Nephron progenitor cell (in vitro differentiated cells): Measurements from ENCODE around the gene GIT1.

ENCODE experiments used
- DNase-seq: peaks from one replicate; pipeline ENCODE4 v3.0.0; 2021
- H3K27ac Mint-ChIP-seq: 2 replicates; pipeline ENCODE4 v1.8.0; 2021; ENCODE audit warnings: mild to moderate bottlenecking, moderate library complexity, mixed read lengths
- H3K27me3 Mint-ChIP-seq: 2 replicates; pipeline ENCODE4 v1.8.0; 2021; ENCODE audit warnings: mild to moderate bottlenecking, low read depth, mixed read lengths; ENCODE audit not compliant: poor library complexity
- H3K36me3 Mint-ChIP-seq: 2 replicates; pipeline ENCODE4 v1.8.0; 2021; ENCODE audit warnings: low read depth, mixed read lengths
- H3K4me1 Mint-ChIP-seq: 2 replicates; pipeline ENCODE4 v1.8.0; 2021; ENCODE audit warnings: mixed read lengths
- H3K4me3 Mint-ChIP-seq: 2 replicates; pipeline ENCODE4 v1.8.0; 2021; ENCODE audit warnings: mild to moderate bottlenecking, moderate library complexity, mixed read lengths
- H3K9me3 Mint-ChIP-seq: 2 replicates; pipeline ENCODE4 v1.8.0; 2021; ENCODE audit warnings: mild to moderate bottlenecking, moderate library complexity, mixed read lengths
- TF ChIP-seq, protein P1 (sequence below): fragments of 200-600 bp; sonication (generic); IDR thresholded peaks from 2 replicates; pipeline ENCODE4 v1.5.0; 2021; ENCODE audit warnings: antibody characterized with exemption

GIT1 gene, protein sequence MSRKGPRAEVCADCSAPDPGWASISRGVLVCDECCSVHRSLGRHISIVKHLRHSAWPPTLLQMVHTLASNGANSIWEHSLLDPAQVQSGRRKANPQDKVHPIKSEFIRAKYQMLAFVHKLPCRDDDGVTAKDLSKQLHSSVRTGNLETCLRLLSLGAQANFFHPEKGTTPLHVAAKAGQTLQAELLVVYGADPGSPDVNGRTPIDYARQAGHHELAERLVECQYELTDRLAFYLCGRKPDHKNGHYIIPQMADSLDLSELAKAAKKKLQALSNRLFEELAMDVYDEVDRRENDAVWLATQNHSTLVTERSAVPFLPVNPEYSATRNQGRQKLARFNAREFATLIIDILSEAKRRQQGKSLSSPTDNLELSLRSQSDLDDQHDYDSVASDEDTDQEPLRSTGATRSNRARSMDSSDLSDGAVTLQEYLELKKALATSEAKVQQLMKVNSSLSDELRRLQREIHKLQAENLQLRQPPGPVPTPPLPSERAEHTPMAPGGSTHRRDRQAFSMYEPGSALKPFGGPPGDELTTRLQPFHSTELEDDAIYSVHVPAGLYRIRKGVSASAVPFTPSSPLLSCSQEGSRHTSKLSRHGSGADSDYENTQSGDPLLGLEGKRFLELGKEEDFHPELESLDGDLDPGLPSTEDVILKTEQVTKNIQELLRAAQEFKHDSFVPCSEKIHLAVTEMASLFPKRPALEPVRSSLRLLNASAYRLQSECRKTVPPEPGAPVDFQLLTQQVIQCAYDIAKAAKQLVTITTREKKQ

DNA sequence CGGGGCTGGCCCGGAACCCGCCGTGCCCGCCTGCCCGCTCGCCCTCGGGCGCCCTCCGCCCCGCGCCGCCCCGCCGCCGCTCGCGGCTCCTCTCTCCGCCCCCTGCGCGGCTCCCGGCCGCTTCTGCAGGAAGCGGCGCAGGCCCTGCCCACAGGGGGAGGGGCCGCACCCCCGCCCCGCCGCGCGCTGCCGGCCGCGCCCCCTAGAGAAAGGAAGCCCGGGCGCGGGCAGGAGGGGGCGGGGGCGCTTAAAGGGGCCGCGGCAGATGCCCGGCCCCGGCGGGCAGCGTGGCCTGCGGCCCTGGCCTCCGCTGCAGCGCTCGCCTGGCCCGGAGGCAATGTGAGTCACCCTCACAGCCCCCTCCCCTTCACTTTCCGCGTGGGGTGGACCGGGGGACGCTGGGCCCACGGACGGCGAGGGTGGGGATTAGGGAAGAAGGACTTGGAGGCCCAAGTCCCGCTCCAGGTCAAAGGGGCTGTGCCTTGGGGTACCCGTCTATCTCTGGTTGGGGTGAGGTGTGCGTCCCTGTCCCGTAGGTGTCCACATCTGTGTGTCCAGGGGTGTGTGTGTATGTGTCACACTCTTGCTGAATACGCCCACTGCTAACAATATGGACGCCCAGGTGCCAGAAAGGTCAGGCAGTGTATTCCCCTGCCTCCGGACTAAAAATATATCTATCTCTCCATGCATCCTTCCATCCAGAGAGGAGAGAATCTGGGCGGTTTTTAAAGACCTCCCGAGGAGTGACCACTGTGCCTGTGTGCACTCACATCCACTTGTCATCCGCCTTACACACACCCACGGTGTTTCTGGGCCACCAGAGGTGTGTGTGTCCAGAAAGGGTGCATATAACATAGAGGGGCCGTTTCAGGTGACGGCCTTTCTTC is at the start of gene GIT1:
Gene GIT1 (minus strand): TSS at position 125 of the 887 bp plus-strand sequence. CDS start 270 bp downstream, outside the sequence.
- H3K4me1 Mint-ChIP-seq, result peaks cover 64% of the 10 kb centered on the region
- peak; percentile 89 for DNase-seq
- H3K36me3 Mint-ChIP-seq, result no peaks in the 10 kb centered on the region
- no peaks in the 10 kb centered on the region for H3K9me3 Mint-ChIP-seq
- peak within 1 kb of the TSS; percentile 89 for H3K4me3 Mint-ChIP-seq
- peaks cover 13% of the 10 kb centered on the region for H3K27me3 Mint-ChIP-seq
- H3K27ac Mint-ChIP-seq, result no peak within 1 kb of the TSS
- TF ChIP-seq, protein P1, sequence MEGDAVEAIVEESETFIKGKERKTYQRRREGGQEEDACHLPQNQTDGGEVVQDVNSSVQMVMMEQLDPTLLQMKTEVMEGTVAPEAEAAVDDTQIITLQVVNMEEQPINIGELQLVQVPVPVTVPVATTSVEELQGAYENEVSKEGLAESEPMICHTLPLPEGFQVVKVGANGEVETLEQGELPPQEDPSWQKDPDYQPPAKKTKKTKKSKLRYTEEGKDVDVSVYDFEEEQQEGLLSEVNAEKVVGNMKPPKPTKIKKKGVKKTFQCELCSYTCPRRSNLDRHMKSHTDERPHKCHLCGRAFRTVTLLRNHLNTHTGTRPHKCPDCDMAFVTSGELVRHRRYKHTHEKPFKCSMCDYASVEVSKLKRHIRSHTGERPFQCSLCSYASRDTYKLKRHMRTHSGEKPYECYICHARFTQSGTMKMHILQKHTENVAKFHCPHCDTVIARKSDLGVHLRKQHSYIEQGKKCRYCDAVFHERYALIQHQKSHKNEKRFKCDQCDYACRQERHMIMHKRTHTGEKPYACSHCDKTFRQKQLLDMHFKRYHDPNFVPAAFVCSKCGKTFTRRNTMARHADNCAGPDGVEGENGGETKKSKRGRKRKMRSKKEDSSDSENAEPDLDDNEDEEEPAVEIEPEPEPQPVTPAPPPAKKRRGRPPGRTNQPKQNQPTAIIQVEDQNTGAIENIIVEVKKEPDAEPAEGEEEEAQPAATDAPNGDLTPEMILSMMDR, result no peak

DNA sequence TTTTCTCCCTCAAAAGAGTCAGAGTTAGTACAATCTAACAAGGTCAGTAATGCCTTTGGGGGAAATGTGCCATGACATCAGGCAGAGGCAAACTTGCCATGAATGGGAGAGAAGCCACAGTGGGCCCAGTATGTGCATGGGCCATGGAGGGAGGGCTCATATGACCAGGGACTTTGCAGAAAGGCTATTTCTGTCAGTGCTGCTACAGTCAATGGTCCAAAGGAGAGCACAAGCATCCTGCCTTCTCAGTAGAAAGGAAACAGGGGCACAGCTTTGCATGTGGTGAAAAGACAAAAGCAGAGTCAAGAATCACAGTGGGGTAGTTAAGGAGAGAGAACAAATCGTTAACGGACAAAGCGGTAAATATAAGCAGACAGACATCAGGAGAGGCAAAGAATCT is 44.4 kb upstream of the GIT1 start:
- DNase-seq, result no peak
- H3K27ac Mint-ChIP-seq, result no peak overlapping the region
- H3K4me3 Mint-ChIP-seq, result no peak overlapping the region
- peaks cover 42% of the 10 kb centered on the region for H3K36me3 Mint-ChIP-seq
- TF ChIP-seq, protein P1, result no peak
- H3K27me3 Mint-ChIP-seq, result peaks cover 6% of the 10 kb centered on the region
- H3K4me1 Mint-ChIP-seq, result peaks cover 23% of the 10 kb centered on the region
- H3K9me3 Mint-ChIP-seq, result no peaks in the 10 kb centered on the region

DNA sequence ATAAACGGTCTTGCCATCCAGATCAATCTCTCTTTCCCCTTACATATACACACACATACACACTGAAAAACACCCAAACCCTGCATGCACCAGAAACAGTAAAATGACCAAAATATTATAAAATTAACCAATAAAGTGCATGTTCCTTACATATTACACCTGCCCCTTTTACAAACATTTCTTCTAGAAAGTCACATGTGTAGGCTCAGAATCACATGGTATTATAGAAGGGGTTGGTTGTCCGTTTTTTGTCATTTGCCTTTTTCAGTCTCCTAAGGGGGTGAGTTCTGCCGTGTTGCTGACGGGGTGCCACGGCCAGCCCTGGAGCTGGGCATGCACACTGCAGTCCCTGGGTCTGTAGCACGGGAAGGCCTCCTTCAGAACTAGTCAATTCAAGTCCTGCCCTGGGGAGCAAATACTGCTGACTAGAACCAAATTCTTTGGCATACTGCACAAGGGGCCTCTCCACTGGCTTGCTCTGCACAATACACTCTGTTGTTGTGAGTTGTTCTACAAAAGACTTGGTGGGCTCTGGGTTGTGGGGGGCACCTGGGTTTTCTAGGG is 41.3 kb upstream of the GIT1 start:
- peaks cover 32% of the 10 kb centered on the region for H3K36me3 Mint-ChIP-seq
- DNase-seq, result no peak
- no peaks in the 10 kb centered on the region for H3K9me3 Mint-ChIP-seq
- H3K27ac Mint-ChIP-seq, result no peak overlapping the region
- peaks cover 12% of the 10 kb centered on the region for H3K4me1 Mint-ChIP-seq
- TF ChIP-seq, protein P1, result no peak
- peaks cover 10% of the 10 kb centered on the region for H3K27me3 Mint-ChIP-seq
- H3K4me3 Mint-ChIP-seq, result no peak overlapping the region

DNA sequence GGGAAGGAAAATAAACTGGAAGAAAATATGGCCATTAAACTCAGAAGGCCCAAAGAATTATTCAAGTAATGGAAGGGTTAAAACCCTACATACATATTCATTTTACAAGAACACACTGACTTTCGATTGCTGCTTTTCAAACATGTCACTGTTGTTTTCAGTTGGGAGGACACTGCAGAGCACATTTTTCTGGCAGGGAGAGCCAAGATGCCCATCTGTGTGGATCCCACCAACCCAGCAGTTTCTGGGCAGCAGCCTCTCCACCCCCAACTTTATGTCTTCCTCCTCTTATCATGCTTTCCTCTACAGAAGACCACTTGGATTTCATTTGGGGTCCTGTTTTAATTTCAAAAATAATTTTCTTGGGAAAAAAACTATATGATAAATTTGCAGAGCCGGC is 40.4 kb upstream of the GIT1 start:
- H3K27ac Mint-ChIP-seq, result no peak overlapping the region

GRCh38 chr17:29628644-29629043 is 39.2 kb upstream of the GIT1 start:
- Mint-ChIP-seq H3K9me3 (no peaks in the 10 kb centered on the region), H3K4me3 (no peak overlapping the region), H3K27me3 (peaks cover 22% of the 10 kb centered on the region), H3K4me1 (peaks cover 19% of the 10 kb centered on the region), H3K27ac (peak overlapping the region; percentile 23), H3K36me3 (peaks cover 14% of the 10 kb centered on the region)
- TF ChIP-seq, protein P1, result no peak
- no peak for DNase-seq

More for the DNA sequence above, 40.4 kb upstream of the GIT1 start:
- peaks cover 24% of the 10 kb centered on the region for H3K36me3 Mint-ChIP-seq
- H3K27me3 Mint-ChIP-seq, result peaks cover 12% of the 10 kb centered on the region
- no peaks in the 10 kb centered on the region for H3K9me3 Mint-ChIP-seq
- H3K4me3 Mint-ChIP-seq, result no peak overlapping the region
- H3K4me1 Mint-ChIP-seq, result peaks cover 14% of the 10 kb centered on the region
- no peak for DNase-seq
- TF ChIP-seq, protein P1, result no peak
